GM11168 (cell line): Measurements from ENCODE around the gene SLC44A4.
"Not testable (repeated sequence)": the region's sequence is repeated elsewhere in the genome, so short reads cannot be mapped to it uniquely, and the experiment has no call there.

Experiments used
- in situ Hi-C: fragments of 300-500 bp; cut with MboI; formaldehyde crosslinking; loops from one replicate; pipeline ENCODE4 v1.12.0; 2022; ENCODE audit warnings: low sequenced_read_pairs; ENCODE audit not compliant: unreplicated experiment

Gene SLC44A4

DNA sequence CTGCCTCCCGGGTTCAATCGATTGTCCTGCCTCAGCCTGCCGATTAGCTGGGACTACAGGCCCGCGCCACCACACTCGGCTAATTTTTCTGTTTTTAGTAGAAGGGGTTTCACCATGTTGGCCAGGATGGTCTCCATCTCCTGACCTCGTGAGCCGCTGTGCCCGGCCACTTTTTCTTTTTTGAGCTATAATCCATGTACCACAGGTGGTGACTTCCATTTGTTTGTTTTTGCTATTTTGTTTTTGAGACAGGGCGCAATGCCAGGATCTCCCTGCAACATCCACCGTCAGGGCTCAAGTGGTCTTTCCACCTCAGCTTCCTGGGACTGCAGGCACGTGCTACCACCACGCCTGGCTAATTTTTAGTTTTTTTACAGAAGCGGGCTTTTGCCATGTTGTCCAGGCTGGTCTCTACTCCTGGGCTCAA is 42.7 kb downstream of the SLC44A4 start:
- in situ Hi-C loops = loop anchor here (5.0 to 10.0 kb wide), 2 partner anchors 36 to 101 kb away; partner anchors contain the start of gene CLIC1

DNA sequence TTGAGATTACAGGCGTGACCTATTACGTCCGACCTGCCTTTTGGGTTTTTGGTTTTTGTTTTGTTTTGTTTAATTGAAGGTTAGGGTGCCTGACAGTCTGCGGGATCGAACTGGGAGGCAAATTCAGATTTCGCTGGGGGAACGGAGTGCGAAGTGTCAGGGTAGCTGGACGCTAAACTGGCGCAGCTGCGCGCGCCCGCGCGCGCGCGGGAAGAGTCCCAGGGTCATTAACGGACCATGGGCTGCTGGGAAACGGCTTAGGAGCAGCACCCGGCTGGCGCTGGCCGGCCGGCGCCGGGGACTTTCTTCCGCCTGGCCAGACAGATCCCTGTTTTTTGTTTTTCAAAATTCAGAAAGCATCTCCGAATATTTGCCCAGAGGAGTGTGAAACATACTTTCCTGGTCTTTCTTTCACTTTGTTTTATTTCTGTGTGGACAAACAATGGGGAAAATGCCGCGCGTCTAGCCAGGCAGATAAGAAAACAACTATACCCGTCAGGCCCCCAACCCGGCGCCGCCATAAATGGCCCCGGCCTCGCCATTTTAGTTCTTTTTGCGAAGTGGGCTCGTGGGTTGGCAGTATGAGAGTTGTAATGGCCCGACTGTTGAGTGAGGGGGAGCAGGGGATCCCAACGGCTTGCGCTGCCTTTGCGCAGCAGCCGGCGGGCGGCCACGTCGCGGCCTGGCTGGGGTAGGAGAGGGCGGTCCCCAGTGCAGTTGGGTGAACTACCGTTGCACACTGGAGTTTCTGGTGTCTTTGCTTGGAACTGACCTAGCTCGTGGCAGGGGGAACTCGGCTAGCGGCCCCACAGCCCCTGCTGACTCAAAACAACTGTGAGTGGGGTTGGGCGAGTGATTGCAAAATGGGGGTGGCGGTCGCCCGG is 44.2 kb downstream of the SLC44A4 start:
- in situ Hi-C loops = loop anchor here (5.0 to 10.0 kb wide), 2 partner anchors 38 to 100 kb away; partner anchors contain the start of gene CLIC1

DNA sequence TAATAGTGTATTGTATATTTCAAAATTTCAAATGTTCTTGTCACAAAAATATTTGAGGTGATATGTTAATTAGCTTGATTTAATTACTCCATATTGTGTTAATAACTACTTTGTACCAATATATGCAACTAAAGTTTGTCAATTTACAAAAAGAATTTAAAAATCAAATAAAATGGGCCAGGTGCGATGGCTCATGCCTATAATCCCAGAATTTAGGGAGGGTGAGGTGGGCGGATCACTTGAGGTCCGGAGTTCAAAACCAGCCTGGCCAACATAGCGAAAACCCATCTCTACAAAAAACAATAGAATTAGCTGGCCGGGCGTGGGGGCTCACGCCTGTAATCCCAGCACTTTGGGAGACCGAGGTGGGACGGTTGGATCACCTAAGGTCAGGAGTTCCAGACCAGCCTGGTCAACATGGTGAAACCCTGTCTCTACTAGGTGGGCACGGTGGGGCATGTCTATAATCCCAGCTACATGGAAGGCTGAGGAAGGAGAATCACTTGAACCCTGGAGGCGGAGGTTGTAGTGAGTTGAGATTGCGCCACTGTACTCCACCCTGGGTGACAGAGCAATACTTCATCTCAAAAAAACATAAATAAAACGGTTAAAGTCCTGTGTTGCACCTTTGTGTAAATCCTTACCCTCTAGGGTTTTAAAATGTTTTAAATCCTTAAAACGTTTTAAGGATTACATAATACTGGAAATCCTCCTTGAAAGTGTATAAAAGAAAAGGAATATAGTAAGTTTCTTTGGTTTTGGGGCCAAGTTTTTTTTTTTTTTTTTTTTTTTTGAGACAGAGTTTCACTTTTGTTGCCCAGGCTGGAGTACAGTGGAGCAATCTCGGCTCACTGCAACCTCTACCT is 47.2 kb downstream of the SLC44A4 start:
- in situ Hi-C loops = loop anchor here (10.0 kb wide), 1 partner anchor 97 kb away; the partner anchor contains the start of gene CLIC1

DNA sequence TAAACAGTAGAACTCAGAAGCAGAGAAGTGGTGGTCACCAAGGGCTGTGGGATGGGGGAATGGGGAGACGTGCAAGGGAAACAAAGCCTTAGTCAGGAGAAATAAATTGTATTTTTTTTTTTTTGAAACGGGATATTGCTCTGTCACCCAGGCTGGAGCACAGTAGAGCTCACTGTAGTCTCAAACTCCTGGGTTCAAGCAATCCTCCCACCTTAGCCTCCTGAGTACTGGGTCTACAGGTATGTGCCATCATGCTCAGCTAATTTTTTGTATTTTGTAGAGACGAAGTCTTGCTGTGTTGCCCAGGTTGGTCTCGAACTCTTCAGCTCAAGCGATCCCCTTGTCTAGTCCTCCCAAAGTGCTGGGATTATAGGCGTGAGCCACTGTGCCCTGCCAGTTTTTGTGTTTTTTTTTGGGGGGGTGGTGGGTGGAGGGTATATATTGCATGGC is 47.9 kb downstream of the SLC44A4 start:
- in situ Hi-C loops = loop anchor here (10.0 kb wide), 1 partner anchor 96 kb away; the partner anchor contains the start of gene CLIC1

DNA sequence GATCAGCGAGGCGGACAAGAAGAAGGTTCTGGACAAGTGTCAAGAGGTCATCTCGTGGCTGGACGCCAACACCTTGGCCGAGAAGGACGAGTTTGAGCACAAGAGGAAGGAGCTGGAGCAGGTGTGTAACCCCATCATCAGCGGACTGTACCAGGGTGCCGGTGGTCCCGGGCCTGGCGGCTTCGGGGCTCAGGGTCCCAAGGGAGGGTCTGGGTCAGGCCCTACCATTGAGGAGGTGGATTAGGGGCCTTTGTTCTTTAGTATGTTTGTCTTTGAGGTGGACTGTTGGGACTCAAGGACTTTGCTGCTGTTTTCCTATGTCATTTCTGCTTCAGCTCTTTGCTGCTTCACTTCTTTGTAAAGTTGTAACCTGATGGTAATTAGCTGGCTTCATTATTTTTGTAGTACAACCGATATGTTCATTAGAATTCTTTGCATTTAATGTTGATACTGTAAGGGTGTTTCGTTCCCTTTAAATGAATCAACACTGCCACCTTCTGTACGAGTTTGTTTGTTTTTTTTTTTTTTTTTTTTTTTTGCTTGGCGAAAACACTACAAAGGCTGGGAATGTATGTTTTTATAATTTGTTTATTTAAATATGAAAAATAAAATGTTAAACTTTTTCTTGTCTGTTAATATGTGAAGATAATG is 49.0 kb downstream of the SLC44A4 start:
- in situ Hi-C loops = loop anchor here (10.0 kb wide), 1 partner anchor 95 kb away; the partner anchor contains the start of gene CLIC1

DNA sequence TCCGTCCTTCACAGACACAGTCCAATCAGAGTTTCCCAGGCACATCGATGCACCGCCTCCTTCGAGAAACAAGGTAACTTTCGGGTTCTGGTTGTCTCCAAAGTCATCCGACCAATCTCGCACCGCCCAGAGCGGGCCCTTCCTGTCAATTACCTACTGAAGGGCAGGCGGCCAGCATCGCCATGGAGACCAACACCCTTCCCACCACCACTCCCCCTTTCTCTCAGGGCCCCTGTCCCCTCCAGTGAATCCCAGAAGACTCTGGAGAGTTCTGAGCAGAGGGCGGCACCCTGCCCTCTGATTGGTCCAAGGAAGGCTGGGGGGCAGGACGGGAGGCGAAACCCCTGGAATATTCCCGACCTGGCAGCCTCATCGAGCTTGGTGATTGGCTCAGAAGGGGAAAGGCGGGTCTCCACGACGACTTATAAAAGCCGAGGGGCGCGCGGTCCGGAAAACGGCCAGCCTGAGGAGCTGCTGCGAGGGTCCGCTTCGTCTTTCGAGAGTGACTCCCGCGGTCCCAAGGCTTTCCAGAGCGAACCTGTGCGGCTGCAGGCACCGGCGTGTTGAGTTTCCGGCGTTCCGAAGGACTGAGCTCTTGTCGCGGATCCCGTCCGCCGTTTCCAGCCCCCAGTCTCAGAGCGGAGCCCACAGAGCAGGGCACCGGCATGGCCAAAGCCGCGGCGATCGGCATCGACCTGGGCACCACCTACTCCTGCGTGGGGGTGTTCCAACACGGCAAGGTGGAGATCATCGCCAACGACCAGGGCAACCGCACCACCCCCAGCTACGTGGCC is 51.3 kb downstream of the SLC44A4 start, which contains the start of gene HSPA1B:
HSPA1B (plus strand) TSS at position 453 of the 794 bp plus-strand sequence; CDS start at position 666, 213 bp downstream.
- in situ Hi-C loops = no loop called here

DNA sequence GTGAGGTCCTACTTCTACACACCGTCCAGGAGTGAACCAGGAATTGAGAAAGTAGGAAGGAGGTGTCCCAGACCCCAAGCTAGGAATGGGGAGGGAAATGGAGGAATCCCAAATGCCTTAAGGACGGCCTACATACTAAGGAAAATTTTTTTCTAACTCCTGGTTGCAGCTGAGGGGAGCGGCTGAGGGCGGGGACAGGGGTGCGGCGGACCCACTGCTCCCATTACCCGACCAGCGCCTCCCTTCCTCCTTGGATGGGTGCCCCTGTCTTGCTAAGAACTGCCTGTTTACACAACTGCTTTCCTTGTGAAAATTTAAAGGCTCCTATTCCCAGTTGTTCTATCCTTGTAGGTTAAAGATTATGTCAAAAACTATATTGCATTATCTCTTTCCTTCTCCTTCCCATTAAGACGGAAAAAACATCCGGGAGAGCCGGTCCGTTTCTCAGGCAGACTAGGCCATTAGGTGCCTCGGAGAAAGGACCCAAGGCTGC is 52.0 kb downstream of the SLC44A4 start:
- in situ Hi-C loops = no loop called here

DNA sequence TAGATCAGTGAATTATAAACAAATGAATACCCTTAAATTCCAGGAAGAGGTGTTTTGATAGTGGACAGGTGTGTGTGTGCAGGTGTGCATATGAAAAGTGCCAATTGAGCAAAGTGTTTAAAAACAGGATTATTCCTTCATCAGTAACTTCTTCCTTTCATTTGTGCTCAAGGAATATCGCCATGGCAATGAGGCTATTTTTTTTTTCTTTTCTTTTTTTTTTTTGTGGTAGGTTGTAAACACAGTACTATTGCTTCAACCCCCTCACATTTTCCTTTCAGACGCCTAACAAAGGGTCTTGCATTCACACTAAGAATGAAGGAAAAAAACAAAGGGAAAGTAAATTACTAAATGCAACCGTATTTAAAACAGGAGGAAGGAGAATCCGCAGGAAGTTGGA is 53.2 kb downstream of the SLC44A4 start:
- in situ Hi-C loops = no loop called here

DNA sequence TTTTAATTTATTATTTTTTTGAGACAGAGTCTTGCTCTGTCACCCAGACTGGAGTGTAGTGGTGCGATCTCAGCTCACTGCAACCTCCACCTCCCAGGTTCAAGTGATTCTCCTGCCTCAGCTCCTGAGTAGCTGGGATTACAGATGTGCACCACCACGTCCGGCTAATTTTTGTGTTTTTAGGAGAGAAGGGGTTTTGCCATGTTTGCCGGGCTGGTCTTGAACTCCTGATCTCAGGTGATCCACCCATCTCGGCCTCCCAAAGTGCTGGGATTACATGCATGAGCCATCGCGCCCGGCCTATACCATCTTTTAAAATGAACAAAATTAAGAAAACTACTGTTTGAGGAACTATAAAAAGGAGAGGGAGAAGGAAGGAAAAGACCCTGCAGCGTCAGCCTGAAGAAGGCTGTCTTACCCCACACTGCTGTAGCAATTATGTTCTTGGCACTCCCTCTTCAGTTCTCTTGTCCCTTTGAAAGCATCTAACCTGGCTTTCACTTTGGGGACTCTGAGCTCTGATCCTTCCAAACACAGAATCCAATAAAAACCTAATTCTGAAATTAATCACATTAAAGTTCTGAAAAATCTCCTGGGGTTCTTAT is 55.1 kb downstream of the SLC44A4 start:
- in situ Hi-C loops = not testable (repeated sequence)

DNA sequence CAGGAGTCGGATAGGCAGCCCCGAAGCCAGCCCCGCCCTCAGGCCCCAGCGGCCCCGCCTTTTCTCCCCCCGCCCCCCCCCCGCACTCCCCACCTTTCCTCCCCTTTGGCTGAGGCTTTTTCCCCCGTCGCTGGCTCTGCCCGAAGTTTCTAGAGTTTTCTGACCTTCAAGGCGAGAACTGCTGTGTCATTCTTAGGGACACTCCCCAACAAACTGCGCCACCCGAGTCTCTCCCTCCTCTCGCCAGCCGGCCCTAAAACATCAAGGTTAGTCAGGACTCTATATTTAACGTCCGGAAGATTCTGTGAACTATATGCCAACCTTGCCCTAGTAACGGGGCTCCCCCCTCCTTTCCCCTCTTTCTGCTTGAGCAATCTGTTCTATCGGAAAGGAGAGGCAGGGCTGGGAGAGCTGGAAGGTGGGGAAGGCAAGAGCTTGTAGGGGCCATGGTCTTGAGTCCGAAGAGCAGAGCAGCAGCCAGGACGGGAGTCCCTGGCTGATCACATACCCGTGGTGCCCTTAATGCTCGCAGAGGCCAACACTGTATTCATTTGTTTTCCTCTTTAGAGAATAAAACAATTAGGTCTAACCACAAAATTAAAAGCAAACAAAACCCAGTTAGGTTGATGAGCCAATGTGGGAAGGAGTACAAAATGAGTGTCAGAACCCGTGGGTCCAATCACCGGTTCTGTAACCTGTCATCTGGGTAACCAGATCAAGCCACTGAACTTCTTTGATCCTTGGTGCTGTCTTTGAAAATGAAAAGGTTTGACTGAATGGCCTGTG is 56.6 kb downstream of the SLC44A4 start:
- in situ Hi-C loops = no loop called here

DNA sequence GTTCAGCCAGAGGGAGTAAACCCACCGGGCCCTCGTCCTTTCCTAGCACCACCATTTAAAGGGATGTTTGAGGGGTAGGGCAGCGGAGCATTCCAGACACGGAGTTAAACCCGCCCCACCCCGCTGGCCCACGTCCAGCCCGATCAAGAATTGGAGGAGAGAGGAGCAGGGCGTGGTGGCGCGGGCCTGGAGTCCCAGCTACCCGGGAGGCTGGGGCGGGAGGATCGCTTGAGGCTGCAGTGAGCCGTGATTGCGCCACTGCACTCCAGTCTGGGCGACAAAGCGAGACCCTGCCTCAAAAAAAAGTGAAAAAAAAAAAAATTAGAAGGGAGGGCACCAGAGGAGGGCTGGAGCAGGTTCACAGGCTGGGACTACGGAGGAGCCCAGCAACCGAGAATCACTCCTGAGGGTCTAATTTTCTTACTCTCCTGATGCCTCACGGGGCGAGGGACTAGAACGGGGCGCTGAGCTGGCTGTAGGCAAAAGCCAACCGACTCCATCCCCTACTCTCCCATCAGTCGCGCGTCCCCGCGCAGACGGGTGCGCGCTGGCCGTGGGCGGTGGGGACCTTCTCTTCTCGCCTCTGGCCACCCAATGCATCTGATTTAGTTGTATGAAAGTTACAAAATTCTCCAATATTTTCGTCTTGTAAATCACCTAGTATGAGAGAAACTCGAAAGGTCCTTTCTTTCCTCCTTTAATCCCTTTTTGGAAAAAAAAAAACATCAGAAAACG is 57.3 kb downstream of the SLC44A4 start:
- in situ Hi-C loops = no loop called here

DNA sequence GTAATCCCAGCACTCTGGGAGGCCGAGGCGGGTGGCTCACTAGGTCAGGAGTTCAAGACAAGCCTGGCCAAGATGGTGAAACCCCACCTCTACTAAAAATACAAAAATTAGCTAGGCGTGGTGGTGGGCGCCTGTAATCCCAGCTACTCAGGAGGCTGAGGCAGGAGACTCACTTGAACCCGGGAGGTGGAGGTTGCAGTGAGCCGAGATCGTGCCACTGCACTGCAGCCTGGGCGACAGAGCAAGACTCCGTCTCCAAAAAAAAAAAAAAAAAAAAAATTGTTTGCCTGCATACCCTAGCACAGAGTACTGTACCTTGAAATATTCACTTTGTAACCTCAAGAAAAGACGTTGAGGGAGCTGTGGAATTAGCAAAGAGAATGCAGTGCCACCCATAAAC is 58.4 kb downstream of the SLC44A4 start:
- in situ Hi-C loops = not testable (repeated sequence)

DNA sequence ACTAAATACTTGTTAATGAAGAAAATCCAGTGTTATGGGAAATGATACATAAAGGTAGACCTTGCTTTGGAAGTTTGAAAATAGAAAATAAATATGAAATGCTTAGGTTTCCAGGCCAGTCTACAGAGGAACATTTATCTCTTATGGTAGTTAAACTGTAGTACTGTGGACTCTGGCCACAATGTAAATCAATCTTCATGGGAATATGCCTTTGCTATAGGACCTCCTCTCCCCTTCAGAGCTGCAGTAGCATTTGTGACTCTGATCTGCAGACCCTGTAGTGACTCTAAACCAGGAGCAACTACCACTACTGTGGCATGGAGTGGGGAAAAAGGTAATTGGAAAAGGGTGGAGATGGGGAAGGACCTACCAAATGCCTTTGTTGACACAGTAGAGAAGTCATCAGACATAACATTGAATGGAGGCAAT is 58.9 kb downstream of the SLC44A4 start:
- in situ Hi-C loops = no loop called here

DNA sequence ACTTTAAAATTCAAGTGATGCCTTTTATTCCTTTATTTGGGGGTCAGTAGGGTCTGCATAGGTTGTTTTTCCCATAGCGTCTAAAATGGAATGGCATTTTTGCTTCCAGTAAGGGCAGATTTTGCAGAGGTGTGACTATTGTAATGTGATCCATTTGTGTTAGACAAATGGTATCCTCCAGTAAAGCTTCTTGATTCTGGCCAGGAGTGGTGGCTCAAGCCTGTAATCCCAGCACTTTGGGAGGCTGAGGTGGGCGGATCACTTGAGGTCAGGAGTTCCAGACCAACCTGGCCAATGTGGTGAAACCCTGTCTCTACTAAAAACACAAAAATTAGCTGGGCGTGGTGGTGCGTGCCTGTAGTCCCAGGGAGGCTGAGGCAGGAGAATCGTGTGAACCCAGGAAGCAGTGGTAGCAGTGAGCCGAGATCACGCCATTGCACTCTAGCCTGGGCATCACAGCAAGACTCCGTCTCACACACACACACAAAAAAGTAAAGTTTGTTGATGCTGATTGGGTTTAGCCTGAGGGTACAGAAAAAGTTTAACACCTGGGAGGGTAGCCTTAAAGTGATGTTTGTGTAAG is 60.8 kb downstream of the SLC44A4 start:
- in situ Hi-C loops = not testable (repeated sequence)

DNA sequence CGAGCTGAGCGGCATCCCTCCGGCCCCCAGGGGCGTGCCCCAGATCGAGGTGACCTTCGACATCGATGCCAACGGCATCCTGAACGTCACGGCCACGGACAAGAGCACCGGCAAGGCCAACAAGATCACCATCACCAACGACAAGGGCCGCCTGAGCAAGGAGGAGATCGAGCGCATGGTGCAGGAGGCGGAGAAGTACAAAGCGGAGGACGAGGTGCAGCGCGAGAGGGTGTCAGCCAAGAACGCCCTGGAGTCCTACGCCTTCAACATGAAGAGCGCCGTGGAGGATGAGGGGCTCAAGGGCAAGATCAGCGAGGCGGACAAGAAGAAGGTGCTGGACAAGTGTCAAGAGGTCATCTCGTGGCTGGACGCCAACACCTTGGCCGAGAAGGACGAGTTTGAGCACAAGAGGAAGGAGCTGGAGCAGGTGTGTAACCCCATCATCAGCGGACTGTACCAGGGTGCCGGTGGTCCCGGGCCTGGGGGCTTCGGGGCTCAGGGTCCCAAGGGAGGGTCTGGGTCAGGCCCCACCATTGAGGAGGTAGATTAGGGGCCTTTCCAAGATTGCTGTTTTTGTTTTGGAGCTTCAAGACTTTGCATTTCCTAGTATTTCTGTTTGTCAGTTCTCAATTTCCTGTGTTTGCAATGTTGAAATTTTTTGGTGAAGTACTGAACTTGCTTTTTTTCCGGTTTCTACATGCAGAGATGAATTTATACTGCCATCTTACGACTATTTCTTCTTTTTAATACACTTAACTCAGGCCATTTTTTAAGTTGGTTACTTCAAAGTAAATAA is 61.5 kb downstream of the SLC44A4 start:
- in situ Hi-C loops = not testable (repeated sequence)
